ENCODE results near the gene PRSS16.

DNA sequence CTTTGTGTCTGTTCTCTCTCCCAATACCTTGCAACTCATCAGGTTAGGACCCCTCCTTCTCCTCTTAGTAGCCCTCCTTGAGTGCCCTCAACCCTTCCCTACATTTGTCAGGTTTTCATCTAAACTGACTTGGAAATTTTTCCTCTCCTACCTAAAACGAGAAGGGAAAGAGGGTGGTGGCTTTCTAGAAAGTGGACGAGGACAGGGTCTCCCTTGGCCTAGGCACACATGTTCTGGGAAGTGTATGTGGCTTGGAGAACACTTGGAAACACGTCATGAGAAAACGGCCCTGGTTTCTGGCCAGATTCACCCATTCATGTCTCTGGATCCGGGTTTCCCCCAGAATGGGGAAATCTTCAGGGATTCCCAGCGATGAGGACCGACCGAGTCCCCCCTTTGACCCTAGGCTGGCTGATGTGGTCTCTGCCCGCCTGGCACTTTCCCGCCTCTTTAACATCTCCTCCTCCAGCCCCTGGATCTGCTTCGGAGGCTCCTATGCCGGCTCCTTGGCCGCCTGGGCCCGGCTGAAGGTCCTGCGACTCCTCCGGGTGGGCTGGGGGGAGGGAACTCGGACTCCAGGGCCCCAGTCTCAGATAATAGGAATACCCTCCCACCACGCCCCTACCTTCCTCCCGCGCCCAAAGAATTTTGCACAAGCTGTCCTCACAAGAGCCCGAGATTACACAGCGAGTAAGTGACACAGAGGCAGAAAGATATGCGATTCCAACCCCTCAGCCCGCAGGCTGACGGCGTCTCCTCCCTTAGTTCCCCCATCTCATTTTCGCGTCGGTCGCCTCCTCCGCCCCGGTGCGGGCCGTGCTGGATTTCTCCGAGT lies 3.0 kb downstream of the PRSS16 start:
- TF ChIP-seq POLR2A (IDR thresholded peaks at IDR 0.05; ENCODE audit: low read length) = no peak
- no peak for TF ChIP-seq GATA1 (IDR thresholded peaks at IDR 0.05; ENCODE audit: low read depth, low read length)
